DMS153 treated with DMSO at 0.1 percent for 48 hours (cell line): ENCODE data around the gene TNIP2.
"Not testable (repeated sequence)": the region's sequence is repeated elsewhere in the genome, so short reads cannot be mapped to it uniquely, and the experiment has no call there.

ENCODE experiments used
- DNase-seq: peaks from one replicate; lab custom pipeline; 2025; ENCODE audit not compliant: unreplicated experiment; lab: John Stamatoyannopoulos, UW

The TNIP2 gene

DNA sequence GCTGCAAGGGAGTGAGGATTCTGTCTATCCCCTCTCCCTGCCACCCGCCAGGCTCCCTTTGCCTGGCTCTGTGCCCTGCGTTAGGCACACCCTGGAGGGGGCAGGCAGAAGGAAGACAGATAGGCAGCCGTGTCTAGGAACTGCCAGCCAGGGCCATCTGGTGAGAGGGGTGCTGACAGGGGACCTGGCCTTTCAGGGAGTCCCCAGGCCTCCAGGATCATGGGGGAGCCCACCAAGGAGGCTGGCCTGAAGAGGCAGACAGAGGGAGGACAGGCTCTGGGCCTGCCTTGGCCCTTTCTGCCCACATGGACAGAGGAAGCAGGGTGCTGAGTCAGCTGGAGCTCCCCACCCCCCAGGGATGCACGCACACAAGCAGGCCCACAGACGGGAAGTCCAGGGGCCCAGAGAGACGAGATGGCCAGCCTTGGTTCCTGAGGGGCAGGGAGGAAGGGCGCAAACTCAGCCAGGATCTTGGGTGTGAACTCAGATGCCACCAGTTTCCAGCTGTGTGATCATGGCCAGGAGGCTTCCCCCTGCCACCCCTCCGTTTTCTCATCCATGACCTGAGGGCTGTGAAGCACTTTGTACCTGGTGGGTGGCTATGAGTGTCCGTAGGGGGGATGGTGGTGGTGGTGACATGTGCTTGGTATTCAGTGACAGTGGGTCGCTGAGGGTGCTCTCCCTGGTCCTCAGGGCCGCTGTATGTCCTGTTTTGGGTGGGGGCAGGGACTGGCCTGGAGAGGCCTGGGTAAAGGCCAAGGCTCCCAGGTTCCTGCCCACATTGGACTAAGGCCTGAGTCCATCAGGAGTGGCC is 38.6 kb upstream of the TNIP2 start:
- DNase-seq = no peak

DNA sequence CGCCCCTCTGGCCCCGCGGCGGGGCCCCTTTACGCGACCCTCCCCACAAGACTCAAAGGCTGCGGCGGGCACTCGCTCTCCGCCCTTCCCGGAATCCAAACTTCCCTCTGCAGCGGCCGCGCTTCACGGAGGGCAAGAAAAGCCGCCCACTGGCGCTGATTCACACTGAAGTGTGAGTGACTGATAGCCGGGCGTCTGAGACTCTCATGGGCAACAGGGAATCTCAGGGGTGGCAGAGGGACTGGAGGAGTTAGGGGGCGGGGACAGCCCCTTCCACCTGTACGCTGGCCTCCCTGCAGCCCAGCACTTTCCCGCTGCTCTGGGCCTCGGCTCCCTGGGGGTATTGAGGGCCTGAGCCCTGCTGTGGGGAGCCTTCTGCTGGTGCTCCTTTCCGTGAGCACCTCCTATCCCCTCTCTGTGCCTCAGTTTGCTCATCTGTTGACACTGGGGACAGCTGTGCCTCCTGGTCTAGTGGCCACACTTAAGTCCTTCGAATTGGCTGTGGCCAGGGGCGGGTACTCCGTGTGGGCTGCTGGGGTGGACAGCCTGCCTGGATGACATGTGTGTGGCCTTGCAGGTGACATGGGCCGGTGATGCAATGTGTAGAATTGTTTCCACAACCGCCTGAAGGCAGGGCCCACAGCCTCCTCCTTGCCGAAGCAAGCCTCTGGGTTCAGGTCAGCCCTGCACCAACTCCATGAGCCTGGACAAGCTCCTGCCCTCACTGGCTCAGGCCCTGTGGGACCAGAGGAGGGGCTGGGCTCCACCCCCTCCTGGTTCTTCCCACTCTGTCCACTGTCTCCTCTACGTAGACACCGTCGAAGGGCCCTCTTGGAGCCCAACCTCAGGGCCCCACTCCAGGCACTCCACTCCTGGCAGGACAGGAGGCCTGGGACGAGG is 37.7 kb upstream of the TNIP2 start:
- DNase-seq = no peak

DNA sequence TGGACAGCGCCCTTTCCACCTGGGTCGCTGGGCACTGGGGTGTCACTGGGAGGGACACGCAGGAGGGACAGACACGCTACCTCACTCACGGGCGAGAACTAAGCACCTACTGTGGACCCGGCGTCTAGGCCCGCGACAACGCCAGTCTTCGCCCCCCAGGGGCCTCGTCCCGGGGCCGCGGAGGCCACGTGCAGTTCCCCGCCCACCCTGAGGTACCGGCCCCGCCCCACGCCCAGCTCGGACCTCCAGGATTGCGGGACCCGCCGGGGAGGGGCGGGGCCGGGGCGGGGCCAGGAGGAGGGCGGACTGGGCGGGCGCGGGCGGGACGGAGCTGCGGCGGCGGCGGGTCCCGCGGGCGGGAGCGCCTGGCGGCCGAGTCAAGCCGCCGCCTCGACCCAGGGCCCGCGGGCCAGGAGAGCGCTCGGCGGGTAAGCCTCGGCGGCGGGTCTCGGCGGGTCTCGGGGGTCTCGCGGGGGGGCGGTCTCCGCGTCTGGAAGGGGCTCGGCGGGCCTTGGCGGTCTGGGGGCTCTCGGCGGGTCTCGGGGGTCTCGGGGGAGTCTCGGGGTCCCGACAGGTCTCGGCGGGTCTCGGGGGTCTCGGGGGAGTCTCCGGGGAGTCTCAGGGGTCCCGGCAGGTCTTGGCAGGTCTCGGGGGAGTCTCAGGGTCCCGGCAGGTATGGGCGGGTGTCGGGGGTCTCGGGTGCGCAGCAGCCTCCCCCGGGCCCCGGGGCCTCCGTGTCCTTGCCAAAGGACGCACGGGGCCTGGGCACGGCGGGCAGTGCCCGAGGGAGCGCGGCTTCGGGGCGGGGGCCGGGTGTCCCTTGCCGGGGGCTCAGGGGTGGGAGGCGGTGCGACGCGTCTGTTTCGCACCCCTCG is 36.8 kb upstream of the TNIP2 start, which contains the start of gene SH3BP2:
Gene SH3BP2 (plus strand): TSS at position 375 of the 875 bp plus-strand sequence. CDS start 27,533 bp downstream, outside the sequence.
- no peak for DNase-seq

DNA sequence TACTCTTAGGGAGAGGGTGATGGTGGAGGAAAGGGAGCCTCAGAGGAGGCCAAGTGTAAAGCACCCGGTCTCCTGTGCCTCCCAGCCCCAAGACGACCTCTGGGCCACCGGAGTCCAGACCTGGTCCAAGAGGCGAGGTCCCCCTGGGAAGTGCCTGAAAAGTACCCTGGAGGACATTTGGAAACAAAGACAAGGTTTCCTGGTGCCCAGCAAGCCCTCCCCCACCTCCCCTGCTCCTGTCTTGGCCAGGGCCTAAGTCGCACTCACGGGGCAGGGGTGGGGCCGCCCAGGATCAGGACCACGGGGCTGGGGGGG is 36.2 kb upstream of the TNIP2 start:
- no peak for DNase-seq

DNA sequence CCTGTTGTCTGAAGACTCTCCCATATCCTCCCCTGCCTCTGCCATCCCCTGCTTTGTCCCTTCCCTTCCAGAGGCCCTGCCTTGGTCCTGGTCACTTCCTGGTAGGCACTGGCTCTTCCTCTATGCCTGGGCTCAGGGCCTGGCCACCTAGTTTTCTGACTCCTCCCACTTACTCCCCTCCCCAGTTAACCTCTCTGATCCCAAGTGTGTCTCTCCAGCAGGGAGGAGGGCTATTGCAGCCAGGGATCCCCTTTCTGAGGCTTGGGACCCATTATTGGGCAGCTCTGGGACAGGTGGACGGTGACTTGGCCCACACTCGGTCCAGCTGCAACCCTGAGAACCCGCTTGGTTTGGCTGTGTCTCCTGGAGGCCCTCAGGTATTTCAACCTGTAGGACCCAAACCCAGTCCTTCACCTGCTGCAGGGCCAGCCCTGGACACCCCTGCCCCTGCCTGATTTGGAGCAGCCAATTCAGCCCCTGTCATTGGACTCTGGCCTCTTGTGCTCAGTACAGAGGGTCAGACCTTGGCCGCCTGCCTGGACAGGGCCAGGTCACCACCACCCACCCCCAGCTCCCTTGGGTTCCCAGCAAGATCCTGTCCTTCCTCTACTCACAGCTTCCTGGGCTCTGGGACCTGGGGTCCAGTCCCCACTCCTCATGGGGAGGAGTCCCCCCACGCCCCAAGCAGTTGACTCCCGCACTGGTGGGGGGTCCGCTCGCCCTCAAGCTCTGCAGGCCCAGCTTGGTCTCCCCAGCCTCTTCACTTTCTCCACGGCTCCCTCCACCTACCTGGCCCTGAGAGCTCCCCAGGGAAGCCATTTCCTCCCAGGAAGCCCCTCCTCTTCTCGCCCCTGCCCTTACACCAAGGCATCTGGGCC is 35.6 kb upstream of the TNIP2 start:
- DNase-seq = no peak

DNA sequence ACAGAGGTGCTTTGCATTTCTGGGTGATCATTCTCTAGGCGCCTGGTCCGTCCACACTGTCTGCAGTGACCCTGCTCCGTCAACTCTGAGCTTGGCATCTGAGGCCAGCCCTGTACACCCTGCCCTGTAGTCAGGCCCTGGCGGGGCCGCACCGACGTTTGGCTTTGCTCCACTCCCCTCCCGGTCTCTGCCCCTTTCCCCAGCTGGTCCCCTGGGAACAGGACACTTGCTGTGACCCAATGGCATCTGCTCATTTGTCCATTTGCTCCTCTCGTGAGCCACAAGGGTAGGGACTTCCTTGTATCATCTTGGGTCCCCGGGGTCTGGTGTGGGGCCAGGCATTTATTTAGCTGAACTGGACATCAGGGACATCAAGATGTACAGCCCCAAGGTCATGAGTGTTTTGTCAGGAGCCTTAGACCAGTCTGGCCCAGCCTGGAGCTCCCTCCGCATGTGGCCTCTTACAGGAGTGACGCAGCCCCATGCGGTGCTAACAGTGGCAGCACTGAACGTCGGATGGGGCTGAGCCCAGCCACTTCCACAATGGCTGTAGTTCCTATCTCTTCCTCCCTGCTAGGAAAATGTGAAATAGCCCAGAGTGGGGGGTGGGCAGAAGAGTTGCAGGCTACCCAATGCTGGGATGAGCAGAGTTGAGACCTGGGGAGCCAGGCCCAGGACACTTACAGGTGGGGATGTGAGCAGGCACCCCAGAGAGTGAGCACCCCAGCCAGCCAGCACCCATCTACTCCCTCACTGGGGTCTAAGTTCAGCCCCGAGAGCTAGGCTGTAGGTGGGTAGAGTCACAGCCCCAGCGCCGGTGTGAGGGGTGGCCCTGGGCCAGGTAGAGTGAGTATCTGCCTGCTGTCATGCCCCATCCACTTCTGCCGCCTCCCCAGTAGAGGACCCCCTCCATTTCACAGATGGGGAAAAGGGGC is 34.7 kb upstream of the TNIP2 start:
- DNase-seq = no peak

DNA sequence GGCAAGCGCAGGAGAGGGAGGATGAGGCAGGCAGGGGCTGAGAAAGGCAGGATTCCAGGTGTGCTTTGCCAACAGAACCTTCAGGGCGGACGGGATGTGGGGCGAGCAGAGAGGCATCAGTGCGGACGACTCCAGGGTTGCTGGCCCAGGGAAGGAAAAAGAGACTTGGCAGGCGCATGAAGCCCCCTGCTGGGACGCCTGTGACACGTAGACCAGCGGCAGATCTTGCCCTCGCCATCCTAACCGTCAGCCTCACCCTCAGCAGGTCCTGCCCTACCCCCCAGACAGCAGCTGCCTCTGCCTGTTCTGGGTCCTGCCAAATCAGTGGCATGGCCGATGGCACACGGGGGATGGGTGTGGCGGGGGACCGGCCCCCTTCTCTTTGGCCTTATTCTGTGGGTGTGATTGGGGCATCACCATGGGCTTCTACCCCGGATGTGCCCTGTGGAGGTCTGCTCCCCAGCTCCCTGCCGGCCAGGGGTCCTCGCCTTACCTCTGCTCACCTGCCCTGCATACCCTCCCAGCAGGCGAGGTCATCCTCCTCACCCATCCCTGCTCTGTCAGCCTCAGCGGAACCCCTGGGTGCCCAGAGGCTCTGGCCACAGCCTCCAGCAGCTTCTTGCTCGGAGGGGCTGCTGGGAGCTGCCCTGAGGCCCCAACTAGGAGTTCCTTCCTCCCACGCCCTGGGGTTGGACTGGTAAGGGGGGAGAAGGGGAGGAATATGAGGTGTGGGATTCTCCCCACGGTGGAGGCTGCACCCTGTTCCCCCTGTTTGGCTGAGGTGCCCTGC is 33.9 kb upstream of the TNIP2 start:
- DNase-seq = no peak

DNA sequence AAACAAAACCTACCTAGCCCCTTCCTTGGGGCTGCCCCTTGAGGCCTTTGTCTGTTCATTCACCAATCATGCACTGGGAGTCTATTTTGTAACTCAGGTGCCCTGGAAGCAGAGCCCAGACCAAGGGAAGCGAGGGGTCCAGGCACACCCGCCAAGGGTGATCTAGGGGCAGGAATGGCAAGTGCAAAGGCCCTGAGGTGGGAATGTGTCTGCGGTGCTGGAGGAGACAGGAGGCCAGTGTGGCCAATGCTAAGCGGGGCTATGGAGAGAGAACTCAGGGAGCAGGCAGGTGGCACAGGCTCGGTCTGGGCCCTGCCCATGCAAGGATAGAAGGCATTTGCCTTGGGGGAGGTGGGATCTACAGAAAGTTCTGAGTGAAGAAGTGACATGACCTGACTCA is 33.2 kb upstream of the TNIP2 start:
- no peak for DNase-seq

DNA sequence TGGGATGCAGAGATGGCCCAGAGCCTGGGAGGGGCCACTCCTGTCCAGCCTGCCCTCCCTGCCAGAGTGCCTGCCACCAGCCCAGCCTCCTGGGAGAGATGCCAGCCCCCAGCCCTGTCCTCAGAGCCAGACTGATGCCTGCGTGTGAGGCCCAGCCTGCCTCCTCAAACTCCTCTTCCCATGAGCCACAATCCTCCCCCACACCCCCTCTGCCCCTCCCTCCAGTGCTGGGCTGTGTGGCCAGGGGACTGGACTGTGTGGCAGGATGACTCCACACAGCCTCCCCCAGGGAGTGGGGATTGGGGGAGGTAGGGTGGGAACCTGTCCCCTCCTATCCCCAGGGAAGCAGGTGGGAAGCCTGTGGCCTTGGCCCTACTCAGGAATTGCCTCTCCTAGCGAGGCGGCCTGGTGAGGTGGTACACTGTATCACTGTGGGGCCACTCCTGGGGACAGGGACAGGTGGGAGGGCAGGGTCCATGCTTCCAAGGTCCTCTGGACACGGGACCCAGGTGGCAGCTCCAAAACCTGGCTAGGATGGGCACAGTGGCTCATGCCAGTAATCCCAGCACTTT is 32.5 kb upstream of the TNIP2 start:
- DNase-seq = no peak

DNA sequence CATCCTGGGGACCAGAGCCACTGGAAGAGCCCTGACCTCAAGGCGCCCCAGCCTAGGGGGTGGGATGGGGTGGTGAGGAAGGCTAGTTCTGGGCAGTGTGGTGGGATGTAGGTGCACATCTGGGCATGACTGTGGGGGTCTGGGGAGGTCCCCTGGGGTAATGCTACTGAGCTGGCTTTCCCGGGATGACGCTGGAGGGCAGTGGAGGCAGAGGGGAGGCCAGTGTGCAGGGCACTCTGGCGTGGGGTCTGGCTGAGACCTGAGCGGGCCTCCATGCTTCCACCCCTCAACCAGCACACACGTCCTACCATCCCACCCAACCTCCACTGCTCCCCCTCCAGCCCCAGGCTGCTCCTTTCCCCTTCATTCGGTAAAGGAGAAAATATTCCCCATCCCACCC is 32.0 kb upstream of the TNIP2 start:
- no peak for DNase-seq

DNA sequence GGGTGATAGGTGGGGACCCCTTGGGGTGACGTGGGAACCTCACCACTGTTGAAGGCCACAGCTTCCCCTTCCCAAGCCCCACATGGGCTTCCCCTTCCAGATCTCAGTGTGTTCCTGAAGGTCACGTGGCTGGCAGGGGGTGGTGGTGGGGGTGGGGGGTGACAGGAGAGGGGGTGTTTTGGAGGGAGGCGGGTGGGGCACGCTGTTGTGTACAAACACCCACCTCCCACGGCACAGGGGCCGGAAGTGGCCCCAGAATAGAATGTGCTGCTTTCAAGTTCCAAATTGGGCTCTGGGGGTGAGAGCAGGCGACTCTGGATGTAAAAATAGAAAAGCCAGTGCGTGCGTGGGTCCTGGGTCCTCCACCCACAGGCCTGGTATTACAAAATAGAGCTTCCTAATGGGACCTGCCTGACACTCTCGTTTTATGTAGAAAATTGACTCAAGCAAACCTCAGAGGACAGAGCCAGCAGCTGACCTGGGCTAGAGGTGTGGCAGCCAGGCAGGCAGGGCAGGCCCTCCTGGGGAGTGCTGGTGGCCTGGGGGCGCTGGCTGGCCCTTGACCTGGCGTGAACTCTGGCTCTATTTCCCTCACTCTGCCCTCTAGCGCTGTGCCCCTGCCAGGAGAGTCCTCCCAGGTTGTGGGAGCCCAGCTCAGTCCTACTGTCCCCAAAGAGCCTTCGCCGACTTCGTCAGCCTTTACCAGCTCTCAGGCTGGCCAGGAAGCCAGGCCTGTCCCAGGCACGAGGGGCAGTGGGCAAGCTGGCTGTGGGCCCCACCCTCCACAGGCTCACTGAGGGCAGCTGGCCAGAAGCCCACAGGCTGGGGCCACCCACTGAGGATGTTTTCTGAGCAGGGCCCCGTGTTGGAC is 31.3 kb upstream of the TNIP2 start:
- no peak for DNase-seq

DNA sequence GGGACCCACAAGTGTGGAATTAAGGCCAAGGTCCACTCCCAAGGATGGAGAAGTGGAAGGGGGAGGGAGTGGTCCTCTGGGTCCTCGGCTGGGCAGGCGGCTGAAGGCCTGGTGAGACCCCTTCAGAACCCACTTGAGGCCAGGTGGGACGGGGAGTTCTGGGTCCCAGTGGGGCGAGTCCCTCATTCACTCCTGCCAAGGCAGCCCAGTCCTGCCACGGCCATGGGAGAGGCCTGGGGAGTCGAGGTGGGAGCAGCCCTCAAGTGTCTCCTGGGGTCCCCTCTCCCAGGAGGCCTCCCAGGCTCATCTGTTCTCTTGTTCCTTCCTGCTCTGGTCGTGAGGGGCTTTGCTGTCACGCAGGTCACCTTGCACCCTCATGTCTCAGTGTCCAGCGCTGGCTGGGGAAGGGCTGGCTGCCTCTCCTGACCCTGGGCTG is 30.7 kb upstream of the TNIP2 start:
- no peak for DNase-seq

DNA sequence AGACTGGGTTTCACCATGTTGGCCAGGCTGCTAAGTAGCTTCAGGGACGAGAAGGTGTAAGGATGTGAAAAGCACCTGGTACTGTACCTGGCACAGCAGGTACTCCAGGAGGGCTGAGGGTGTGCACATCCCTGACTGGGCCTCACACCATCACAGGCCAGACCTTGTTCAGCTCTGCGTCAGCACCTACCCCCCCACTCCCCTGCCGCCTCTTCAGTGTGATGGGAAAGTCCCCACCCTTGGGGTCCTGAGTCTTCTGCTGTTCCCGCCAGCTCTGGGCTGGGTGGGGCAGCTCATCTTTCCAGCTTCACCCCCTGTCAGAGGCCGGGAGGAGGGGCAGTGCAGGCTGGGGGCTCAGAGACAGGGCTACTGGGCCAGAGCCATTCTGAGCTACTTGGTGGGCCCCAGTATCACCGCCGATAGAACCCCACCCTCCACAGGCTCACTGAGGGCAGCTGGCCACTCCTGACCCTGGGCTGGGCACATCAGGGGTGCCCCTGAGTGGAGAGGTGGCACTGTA is 30.1 kb upstream of the TNIP2 start:
- no peak for DNase-seq

DNA sequence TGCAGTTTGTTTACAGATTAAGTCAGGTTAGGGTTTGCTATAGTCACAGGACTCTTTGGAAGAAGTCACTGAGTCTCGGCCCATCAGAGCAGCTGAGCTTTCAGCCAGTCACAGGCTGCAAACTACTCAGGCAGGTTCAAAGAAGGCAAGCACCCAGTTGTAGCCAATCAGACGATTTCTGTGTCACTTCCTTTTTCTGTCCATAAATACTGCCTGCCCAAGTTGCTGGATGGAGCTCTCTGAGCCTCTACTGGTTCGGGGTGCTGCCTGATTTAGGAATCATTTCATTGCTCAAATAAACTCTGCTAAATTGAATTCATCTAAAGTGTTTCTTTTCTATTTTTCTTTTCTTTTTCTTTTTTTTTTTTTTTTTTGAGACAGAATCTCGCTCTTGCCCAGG is 29.5 kb upstream of the TNIP2 start:
- DNase-seq = no peak

DNA sequence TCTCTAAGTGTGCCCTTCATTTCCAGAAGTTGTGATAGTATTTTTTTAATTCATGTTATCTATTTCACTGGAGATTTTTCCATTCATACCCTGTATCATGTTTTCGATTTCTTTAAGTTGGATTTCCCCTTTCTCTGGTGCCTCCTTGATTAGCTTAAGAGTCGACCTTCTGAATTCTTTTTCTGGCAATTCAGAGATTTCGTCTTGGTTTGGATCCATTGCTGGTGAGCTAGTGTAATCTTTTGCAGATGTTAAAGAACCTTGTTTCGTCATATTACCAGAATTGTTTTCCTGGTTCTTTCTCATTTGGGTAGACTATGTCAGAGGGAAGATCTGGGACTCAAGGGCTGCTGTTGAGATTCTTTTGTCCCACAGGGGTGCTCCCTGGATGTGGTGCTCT is 27.7 kb upstream of the TNIP2 start:
- no peak for DNase-seq

DNA sequence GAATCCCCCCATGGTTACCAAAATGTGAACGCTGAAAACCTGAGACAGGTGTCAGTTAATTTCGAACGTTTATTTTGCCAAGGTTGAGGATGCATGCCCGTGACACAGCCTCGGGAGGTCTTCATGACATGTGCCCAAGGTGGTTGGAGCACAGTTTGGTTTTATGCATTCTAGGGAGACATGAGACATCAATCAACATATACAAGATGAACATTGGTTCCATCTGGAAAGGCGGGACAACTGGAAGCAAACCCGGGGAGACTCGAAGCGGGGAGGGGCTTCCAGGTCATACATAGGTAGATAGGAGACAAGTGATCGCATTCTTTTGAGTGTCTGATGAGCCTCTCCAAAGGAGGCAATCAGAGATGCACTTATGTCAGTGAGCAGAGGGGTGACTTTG is 25.8 kb upstream of the TNIP2 start:
- DNase-seq = no peak

DNA sequence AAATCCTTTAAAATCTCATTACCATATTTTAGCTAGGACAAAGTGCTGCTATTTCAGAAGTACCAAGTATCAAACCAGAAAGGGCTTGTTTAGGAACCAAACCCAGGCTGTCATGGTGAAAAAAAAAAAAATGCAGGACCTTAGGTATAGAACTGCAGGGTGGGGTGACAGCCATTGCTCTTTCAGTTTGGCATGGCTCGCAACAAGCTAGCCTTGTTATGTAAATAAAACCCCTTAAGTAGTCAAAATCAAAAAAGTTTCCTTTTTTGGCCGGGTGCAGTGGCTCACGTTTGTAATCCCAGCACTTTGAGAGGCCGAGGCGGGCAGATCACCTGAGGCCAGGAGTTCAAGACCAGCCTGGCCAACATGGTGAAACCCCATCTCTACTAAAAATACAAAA is 24.5 kb upstream of the TNIP2 start:
- DNase-seq = not testable (repeated sequence)
